HG02678 (cell line): Measurements from ENCODE around the gene HECW1.

Experiments
- ATAC-seq: cut with Tn5 transposase; IDR thresholded peaks from one replicate; pipeline ENCODE4 v1.9.1; 2021; ENCODE audit warnings: mild to moderate bottlenecking, moderate library complexity; ENCODE audit not compliant: unreplicated experiment

Gene HECW1

GRCh38 chr7:43528576-43529354 lies 416.3 kb downstream of the HECW1 start:
- no peak for ATAC-seq

- ATAC-seq: no peak
Observed at GRCh38 chr7:43530553-43531410, 418.3 kb downstream of the HECW1 start.

- no peak for ATAC-seq
Observed at GRCh38 chr7:43531700-43532099, 419.3 kb downstream of the HECW1 start.

- ATAC-seq: no peak
Observed at GRCh38 chr7:43533801-43534479, 421.5 kb downstream of the HECW1 start.

GRCh38 chr7:43535031-43535451 lies 422.6 kb downstream of the HECW1 start:
- ATAC-seq: no peak

GRCh38 chr7:43535810-43536585 lies 423.6 kb downstream of the HECW1 start:
- no peak for ATAC-seq

GRCh38 chr7:43536773-43537172 lies 424.3 kb downstream of the HECW1 start:
- no peak for ATAC-seq

- ATAC-seq: no peak
Observed at GRCh38 chr7:43537765-43538403, 425.4 kb downstream of the HECW1 start.

GRCh38 chr7:43538404-43538771 lies 425.9 kb downstream of the HECW1 start:
- ATAC-seq: no peak

- ATAC-seq: no peak
Observed at GRCh38 chr7:43540471-43540870, 428.0 kb downstream of the HECW1 start.

- no peak for ATAC-seq
Observed at GRCh38 chr7:43542716-43543115, 430.3 kb downstream of the HECW1 start.

GRCh38 chr7:43546231-43546630 lies 433.8 kb downstream of the HECW1 start:
- no peak for ATAC-seq

- no peak for ATAC-seq
Observed at GRCh38 chr7:43550427-43550826, 438.0 kb downstream of the HECW1 start.

GRCh38 chr7:43552122-43552521 lies 439.7 kb downstream of the HECW1 start:
- ATAC-seq: no peak

GRCh38 chr7:43553999-43554398 lies 441.6 kb downstream of the HECW1 start:
- no peak for ATAC-seq

- ATAC-seq: no peak
Observed at GRCh38 chr7:43554423-43554822, 442.0 kb downstream of the HECW1 start.

GRCh38 chr7:43557831-43558495 lies 445.5 kb downstream of the HECW1 start:
- no peak for ATAC-seq

- no peak for ATAC-seq
Observed at GRCh38 chr7:43559171-43559945, 446.9 kb downstream of the HECW1 start.

- ATAC-seq: no peak
Observed at GRCh38 chr7:43559946-43560335, 447.5 kb downstream of the HECW1 start.
